NCI-H82 treated with DMSO at 0.1 percent for 48 hours (cell line): ENCODE results near the gene GOLGA2.

Experiments
- DNase-seq: peaks from one replicate; lab custom pipeline; 2025; ENCODE audit not compliant: unreplicated experiment; lab: John Stamatoyannopoulos, UW

GOLGA2 gene

DNA sequence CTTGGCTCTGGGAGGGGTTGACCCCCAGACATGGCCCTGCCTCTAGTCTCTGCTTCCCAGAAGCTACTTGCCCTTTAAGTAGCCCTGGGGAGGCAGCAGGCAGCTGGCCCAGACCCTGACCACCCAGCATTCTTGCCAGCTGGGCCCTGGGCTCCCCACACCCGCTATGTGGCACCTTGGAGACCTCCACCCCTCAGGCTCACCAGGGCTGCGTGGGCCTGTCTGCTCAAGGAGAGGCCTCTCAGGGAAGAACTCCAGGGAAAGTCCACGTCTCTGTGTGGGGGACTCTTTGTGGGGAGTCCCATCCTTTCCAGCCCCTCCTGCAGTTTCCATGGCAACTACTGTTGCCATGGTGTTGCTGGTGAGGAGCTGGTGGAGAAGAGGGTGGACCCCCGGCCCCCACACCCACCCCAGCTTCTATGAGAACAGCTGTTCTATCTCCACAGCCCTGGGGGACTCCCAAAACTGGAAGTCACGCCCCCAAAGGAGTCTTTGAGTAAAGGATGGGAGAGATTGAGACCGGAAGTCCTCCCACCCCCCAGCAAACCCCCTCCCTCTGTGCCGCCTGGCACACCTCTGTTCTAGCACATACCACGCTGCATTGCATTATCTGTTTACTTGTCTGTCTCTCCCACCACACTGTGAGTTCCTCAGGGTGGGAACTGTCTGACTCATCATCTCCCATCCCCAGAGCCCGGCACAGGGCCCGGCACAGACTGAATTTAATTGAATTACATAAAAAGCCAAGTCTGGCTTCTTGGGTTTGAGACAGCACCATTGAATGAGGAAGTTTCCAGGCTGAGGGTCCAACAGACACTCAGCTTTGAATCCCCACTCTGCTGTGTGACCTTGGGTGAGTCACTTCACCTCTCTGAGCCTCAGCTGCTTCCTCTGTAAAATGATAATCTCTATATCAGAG lies 60.1 kb downstream of the GOLGA2 start:
- DNase-seq = no peak

DNA sequence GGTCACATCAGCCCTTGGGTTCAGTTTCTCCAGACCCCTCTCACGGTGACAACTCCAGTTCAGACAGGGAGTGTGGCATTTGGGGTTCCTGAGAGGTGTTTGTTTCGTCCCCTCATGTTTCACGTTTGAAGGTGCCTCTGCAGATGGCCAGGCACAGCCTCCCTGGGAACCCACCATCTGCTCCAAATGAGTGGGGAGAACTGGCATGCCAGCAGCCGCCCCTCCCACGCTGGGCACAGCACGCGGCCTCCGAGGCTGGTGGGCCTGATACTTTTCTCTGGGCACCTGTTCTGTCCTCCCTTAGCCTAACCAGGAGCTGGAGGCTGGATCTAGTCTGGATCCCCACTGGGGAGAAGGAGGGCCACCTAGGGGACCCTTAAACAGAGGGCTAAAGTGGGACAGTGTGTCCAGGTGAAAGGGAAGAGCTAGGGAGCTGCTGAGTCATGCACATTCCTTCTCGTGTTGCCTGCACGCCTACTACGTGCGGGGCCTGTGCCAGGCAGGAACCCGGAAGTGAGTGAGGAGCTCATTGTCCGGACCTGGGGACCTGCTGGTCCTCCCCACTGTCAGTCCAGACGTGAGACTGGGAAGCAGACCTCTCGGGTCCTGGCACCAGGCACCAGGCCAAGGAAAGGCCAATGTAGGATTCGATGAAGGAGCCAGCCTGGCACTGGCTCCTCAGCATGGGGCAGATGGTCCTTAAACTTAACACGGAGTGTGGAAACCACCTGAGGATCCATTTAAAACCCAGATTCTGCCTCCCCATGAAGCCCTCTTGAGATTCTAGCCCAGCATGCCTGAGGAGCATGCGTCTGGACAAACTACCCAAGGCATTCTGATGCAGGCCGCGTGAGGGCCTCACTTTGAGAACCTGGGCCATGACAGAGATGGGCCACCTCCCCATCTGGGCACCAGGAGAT lies 61.0 kb downstream of the GOLGA2 start:
- DNase-seq = no peak

DNA sequence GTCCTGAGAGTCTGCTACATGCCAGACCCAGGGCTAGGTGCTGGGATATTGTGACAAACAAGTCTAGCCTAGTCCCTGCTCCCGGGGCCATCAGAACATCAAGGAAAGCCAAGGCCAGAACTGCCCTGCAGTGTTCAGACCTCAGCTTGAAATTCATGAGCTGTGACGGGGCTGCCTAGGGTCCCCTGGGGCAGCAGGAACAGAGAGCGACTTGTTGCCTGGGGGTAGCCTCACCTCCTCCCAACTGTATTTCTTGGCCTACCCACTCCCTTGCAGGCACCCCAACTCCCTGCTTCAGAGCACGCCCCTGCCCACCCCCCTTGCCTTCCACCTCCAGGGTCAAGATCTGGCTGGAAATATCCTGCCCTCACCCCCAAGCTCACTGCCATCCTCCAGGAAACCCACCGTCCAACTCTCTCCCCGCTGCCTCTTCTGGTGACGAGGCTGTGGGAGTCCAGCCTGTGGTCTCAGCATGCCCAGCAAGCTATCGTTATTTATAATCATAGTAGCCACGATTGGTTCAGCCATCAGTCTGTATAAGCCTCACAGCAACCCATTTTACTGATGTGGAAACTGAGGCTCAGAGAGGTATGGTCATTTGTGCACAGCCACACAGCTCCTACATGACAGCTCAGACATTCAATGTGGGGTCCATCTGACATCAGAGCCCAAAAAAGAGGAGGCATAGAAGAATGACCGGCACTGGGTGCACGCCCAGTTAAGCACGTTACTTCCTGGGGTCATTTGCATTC lies 61.9 kb downstream of the GOLGA2 start:
- no peak for DNase-seq

DNA sequence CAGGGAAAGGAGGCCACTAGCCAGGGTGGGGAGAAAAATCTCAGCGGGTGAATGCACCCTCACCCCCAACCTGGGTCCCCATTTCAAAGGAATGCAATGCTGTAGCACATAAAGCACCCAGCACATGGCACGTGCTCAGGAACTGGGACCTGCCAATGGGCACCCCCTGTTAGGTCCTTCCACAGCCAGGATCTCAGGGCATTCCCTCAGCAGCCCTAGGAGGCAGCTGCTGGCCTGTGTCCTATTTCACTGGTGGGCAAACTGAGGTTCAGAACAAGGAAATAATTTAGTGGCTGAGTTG lies 63.9 kb downstream of the GOLGA2 start:
- no peak for DNase-seq

DNA sequence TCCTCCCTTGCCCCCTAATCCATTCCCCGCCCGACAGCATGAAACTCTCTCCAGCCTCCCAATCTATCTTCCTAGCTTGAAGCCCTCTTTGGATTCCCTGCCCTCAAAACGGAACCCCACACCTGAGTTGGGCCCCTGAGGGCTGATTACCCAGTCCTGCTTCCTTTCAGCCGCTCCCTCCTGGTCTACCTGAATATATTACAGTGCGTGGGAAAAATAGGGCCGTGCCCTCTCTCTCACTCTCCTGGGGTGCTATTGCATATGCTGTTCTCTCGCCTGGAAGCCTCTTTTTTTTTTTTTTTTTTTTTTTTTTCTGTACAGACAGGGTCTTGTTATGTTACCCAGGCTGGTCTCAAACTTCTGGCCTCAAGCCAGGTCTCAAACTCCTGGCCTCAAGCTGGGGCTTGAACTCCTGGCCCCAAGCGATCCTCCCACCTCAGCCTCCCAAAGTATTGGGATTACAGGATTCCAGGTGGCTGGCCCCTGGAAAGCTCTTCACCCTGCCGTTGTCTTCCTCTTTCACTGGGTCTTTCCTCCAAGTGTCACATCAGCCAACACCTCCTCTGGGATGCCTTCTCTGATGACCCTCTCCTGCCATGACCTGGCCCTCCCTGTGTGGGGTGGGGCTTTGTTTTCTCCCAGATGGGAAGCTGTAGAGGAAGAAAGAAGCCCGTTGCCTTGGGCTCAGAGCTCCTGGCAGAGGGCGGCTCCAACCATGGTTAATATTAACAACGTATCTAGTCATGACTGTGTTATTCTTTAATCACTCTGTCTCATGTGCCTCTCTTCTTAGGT lies 64.4 kb downstream of the GOLGA2 start:
- DNase-seq = no peak

DNA sequence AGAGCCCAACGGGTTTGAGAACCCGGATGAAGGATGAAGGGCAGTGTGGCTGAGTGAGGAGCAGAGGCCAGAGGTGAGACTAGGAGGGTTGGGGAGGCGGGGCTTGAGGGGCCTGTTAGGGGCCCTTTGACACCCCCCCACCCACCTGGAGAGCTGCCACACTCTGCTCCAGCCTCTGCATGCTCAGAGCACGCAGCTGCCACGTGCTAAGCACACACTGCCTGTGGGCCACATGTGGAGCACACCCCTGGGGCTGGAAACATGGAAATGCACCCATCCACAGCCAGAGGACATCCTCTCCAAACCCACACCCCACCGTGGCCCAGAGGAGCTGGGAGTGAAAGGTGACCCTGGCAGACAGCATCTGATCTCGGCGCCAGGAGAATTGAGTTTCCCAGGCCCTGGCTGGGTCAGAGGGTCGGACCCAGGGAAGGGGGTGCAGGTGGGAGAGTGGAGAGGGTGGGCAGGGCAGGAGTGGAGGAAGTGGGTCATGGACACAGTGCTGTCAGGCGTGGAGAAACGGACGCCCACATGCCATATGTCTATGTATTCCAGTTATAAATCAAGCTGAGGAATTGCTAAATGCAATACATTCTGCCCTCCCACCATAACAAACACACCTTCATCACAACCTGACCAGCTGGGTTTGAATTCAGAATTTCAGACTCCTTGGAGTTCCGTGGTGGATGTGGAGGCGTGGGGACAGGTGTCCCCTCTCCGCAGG lies 66.7 kb downstream of the GOLGA2 start:
- no peak for DNase-seq

DNA sequence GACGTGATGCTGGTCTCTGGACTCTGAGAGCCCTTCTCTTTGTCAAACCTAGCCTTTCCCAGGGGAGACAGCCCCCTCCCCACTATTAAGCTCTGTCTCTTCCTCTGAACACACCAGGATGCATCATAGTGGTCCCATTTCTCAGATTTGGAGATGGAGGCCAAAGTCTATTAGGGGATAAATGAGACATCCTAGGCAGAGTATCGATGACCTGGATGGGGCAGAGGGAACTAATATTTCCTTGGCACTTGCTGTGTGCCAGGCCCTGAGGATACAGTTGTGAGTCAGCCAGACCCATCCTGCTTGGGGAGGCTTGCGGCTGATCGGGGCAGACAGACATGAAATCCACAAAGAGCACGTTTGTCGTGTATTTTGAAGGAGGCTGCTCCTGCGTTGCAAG lies 67.4 kb downstream of the GOLGA2 start:
- no peak for DNase-seq

DNA sequence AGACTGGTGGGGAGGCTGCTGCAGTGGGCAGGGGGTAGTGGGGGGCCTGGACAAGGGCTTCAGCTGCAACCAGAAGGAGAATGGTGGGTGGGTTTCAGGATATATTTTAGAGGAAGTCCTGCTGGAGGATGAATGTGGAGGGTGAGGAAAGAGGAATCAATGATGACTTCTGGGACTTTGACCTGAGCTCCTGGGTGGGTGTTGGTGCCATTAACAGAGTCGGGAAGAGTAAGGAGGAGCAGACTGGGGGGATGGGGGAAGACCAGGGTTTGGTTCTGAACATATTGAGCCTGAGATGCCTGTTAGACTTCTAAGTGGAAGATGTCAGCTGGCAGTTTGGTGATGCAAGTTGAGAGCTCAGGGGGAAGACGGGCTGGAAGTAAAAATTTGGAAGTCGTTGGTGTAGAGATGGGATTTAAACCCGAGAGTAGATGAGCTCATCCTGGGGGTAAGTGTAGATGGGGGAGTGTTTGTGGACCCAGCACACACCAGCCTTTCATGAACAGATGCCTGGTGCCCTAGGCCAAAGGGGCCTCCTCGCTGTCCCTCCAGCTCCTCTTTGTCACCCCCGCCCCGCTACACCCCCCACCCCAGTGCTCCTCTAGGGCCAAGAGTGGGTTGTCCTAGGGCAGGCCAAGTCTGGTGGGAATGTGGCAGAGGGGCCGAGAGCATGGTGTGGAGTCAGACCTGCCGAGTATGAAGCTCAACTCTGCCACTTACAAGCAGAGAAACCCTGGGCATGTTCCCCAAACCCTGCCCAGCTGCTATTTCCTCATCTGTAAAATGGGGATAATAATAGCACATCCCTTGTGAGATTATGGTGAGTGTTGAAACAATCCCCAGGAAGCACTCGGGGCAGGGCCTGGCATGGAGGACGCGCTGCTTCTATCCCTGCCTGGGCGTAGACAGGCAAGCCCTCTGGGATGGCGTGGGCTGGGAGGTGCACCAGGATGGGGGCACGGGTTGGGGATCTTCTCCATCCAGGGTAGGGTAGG lies 68.6 kb downstream of the GOLGA2 start:
- no peak for DNase-seq

DNA sequence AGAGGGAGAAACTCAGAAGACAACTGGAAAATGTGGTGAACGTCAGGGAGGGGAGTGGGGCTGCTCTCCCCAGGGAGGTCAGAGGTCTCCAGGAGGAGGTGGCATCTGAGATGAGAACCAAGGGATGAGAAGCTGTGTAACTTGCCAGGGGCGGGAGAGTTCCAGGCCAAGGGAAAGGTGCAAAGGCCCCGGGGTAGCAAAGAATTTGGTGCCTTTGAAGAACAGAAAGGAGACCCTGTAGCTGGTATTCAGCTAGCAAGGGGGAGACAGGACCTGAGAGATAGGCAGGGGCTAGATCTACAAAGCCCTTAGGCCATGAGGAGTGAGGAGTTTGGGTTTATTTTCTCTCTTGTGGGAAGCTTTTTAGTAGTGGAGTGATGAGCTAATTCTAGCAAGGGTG lies 69.3 kb downstream of the GOLGA2 start:
- DNase-seq = no peak
